HG02885 (cell line): ENCODE measurements around the gene LYST.
"Not testable (repeated sequence)": the region's sequence is repeated elsewhere in the genome, so short reads cannot be mapped to it uniquely, and the experiment has no call there.

Experiments
- ATAC-seq: cut with Tn5 transposase; IDR thresholded peaks from one replicate; pipeline ENCODE4 v1.9.1; 2021; ENCODE audit warnings: mild to moderate bottlenecking; ENCODE audit not compliant: unreplicated experiment, poor library complexity

LYST gene

GRCh38 chr1:235644693-235645305, 221.9 kb downstream of the LYST start:
- no peak for ATAC-seq

GRCh38 chr1:235643837-235644692, 222.6 kb downstream of the LYST start:
- ATAC-seq: no peak

GRCh38 chr1:235642943-235643371, 223.7 kb downstream of the LYST start:
- ATAC-seq: no peak

GRCh38 chr1:235642011-235642942, 224.4 kb downstream of the LYST start:
- peak; percentile 84 for ATAC-seq

GRCh38 chr1:235640580-235640979, 226.1 kb downstream of the LYST start:
- no peak for ATAC-seq

GRCh38 chr1:235639226-235640205, 227.2 kb downstream of the LYST start:
- ATAC-seq: no peak

GRCh38 chr1:235638612-235639011, 228.1 kb downstream of the LYST start:
- ATAC-seq: not testable (repeated sequence)

GRCh38 chr1:235637756-235638534, 228.8 kb downstream of the LYST start:
- no peak for ATAC-seq

GRCh38 chr1:235635938-235636662, 230.6 kb downstream of the LYST start:
- ATAC-seq: no peak

GRCh38 chr1:235632506-235633401, 234.0 kb downstream of the LYST start:
- ATAC-seq: peak; percentile 96

- no peak for ATAC-seq
These were observed 234.9 kb downstream of the LYST start for GRCh38 chr1:235631816-235632215.

GRCh38 chr1:235628316-235629005, 238.2 kb downstream of the LYST start:
- ATAC-seq: no peak

GRCh38 chr1:235625831-235626230, 240.9 kb downstream of the LYST start:
- no peak for ATAC-seq

GRCh38 chr1:235625340-235625739, 241.4 kb downstream of the LYST start:
- no peak for ATAC-seq

GRCh38 chr1:235624721-235625333, 241.9 kb downstream of the LYST start:
- ATAC-seq: no peak
